ENCODE results near the gene PTCD2. TPM values are rescaled to one million over a fixed set of nuclear protein-coding genes. Genes with fewer than 3 reads are reported as not detected.
A peak's percentile ranks its signal among the peaks of the same experiment; 100 is the strongest.

Gene PTCD2
- total and polyA plus RNA-seq, 9 of the 15 experiments (the other 6 are each of a cell fraction or from before 2014, with no cell fraction given), result 11.9 to 28.5 (median 18.6) TPM

GRCh38 chr5:72280581-72281069 is 39.5 kb upstream of the PTCD2 start (continued):
- TF ChIP-seq ZNF592 (IDR thresholded peaks at IDR 0.05) (peak; percentile 80), NR2C1 (IDR thresholded peaks at IDR 0.05) (no peak), NR2C1 (tag; IDR thresholded peaks at IDR 0.05) (peak; percentile 39; the same call in 1 of the 2 replicates), PHTF2 (CRISPR knock-in tag; IDR thresholded peaks at IDR 0.05) (no peak), ZNF584 (CRISPR knock-in tag; IDR thresholded peaks at IDR 0.05; ENCODE audit: low read depth) (no peak), POLR2AphosphoS5 (IDR thresholded peaks at IDR 0.05; ENCODE audit: control insufficient read depth, insufficient read depth, low read depth, low read length) (no peak), ATF2 (CRISPR knock-in tag; IDR thresholded peaks at IDR 0.05) (no peak), NELFE (IDR thresholded peaks at IDR 0.05; ENCODE audit: insufficient read depth, insufficient read length) (no peak), STAG1 (CRISPR knock-in tag; IDR thresholded peaks at IDR 0.05; ENCODE audit: borderline replicate concordance) (no peak), USF1 (CRISPR knock-in tag; IDR thresholded peaks at IDR 0.05) (no peak), CREB3L1 (IDR thresholded peaks at IDR 0.05; ENCODE audit: borderline replicate concordance, low read depth) (no peak), THRAP3 (IDR thresholded peaks at IDR 0.05; ENCODE audit: borderline replicate concordance) (no peak), ZNF408 (CRISPR knock-in tag; IDR thresholded peaks at IDR 0.05; ENCODE audit: low read depth) (no peak), DIDO1 (tag; IDR thresholded peaks at IDR 0.05; ENCODE audit: low read depth) (no peak), KDM2B (CRISPR knock-in tag; IDR thresholded peaks at IDR 0.05) (no peak), GTF2E2 (tag; IDR thresholded peaks at IDR 0.05) (no peak), FOS (IDR thresholded peaks at IDR 0.05; ENCODE audit: extremely low read depth, insufficient read length) (no peak), DEAF1 (CRISPR knock-in tag; IDR thresholded peaks at IDR 0.05) (peak; percentile 43), ZNF324 (CRISPR knock-in tag; IDR thresholded peaks at IDR 0.05) (no peak), ETV5 (CRISPR knock-in tag; IDR thresholded peaks at IDR 0.05; ENCODE audit: low read depth) (no peak)
